H9 (cell line): ENCODE measurements around the gene DBF4. TPM values are rescaled to one million over a fixed set of nuclear protein-coding genes. Genes with fewer than 3 reads are reported as not detected.
A peak's percentile ranks its signal among the peaks of the same experiment; 100 is the strongest.

Source experiments
- DNase-seq: peaks from one replicate; pipeline ENCODE4 v3.0.0-alpha.2; 2017
- H2AFZ ChIP-seq: one replicate; pipeline ENCODE4 v1.6.1; 2013; ENCODE audit warnings: mild to moderate bottlenecking, low read length, control low read depth, moderate library complexity
- H2AK5ac ChIP-seq: 2 replicates; pipeline ENCODE4 v1.6.1; 2013; ENCODE audit warnings: low read length, control low read depth, mixed read lengths; ENCODE audit not compliant: insufficient read length
- H2BK120ac ChIP-seq: one replicate; pipeline ENCODE4 v1.6.1; 2013; ENCODE audit warnings: low read depth, mild to moderate bottlenecking, low read length, control low read depth, inconsistent platforms; ENCODE audit not compliant: poor library complexity, severe bottlenecking
- H2BK12ac ChIP-seq: 2 replicates; pipeline ENCODE4 v1.6.1; 2013; ENCODE audit warnings: low read length, control low read depth, mixed read lengths, low read depth; ENCODE audit not compliant: insufficient read length
- H2BK15ac ChIP-seq: 2 replicates; pipeline ENCODE4 v1.6.1; 2013; ENCODE audit warnings: low read depth, low read length, control low read depth
- H2BK20ac ChIP-seq: one replicate; pipeline ENCODE4 v1.6.1; 2013; ENCODE audit warnings: low read depth, mild to moderate bottlenecking, low read length, control low read depth, inconsistent platforms; ENCODE audit not compliant: poor library complexity, severe bottlenecking
- H2BK5ac ChIP-seq: 2 replicates; pipeline ENCODE4 v1.6.1; 2013; ENCODE audit warnings: low read length, control low read depth, mixed read lengths; ENCODE audit not compliant: insufficient read length
- H3K14ac ChIP-seq: 2 replicates; pipeline ENCODE4 v1.6.1; 2013; ENCODE audit warnings: low read length, control low read depth; ENCODE audit not compliant: insufficient read depth
- H3K18ac ChIP-seq: 2 replicates; pipeline ENCODE4 v1.6.1; 2013; ENCODE audit warnings: low read depth, mild to moderate bottlenecking, mixed read lengths, low read length, control low read depth; ENCODE audit not compliant: insufficient read length
- H3K23ac ChIP-seq: 2 replicates; pipeline ENCODE4 v1.6.1; 2013; ENCODE audit warnings: low read length, control low read depth, mixed read lengths, low read depth; ENCODE audit not compliant: insufficient read length
- H3K23me2 ChIP-seq: 2 replicates; pipeline ENCODE4 v1.6.1; 2013; ENCODE audit warnings: low read depth, mild to moderate bottlenecking, mixed read lengths, low read length, control low read depth; ENCODE audit not compliant: insufficient read length, poor library complexity, severe bottlenecking
- H3K27ac ChIP-seq: 2 replicates; pipeline ENCODE4 v1.5.1; 2013; ENCODE audit warnings: low read length, control low read depth, mixed read lengths, low read depth; ENCODE audit not compliant: insufficient read length
- H3K27me3 ChIP-seq: 2 replicates; pipeline ENCODE4 v1.6.1; 2013; ENCODE audit warnings: low read length, control low read depth, inconsistent platforms; ENCODE audit not compliant: insufficient read depth
- H3K4ac ChIP-seq: 2 replicates; pipeline ENCODE4 v1.6.1; 2013; ENCODE audit warnings: low read depth, mild to moderate bottlenecking, control low read depth, inconsistent platforms, low read length, moderate library complexity
- H3K4me1 ChIP-seq: 2 replicates; pipeline ENCODE4 v1.6.1; 2013; ENCODE audit warnings: low read length, control low read depth, inconsistent platforms; ENCODE audit not compliant: insufficient read depth
- H3K4me2 ChIP-seq: 2 replicates; pipeline ENCODE4 v1.6.1; 2013; ENCODE audit warnings: low read length, control low read depth, mixed read lengths; ENCODE audit not compliant: insufficient read length, insufficient read depth
- H3K56ac ChIP-seq: 2 replicates; pipeline ENCODE4 v1.6.1; 2013; ENCODE audit warnings: low read depth, mild to moderate bottlenecking, mixed read lengths, low read length, control low read depth; ENCODE audit not compliant: insufficient read length
- H3K79me1 ChIP-seq: 2 replicates; pipeline ENCODE4 v1.6.1; 2013; ENCODE audit warnings: low read depth, mild to moderate bottlenecking, moderate library complexity, low read length, control low read depth, inconsistent platforms; ENCODE audit not compliant: insufficient read depth, poor library complexity, severe bottlenecking
- H3K79me2 ChIP-seq: 2 replicates; pipeline ENCODE4 v1.6.1; 2013; ENCODE audit warnings: low read length, control low read depth, inconsistent platforms; ENCODE audit not compliant: insufficient read depth
- H3K9ac ChIP-seq: 2 replicates; pipeline ENCODE4 v1.6.1; 2013; ENCODE audit warnings: low read length, control low read depth, mixed read lengths; ENCODE audit not compliant: insufficient read length; ENCODE audit errors: extremely low read depth
- H3K9me3 ChIP-seq: one replicate; pipeline ENCODE4 v1.6.1; 2013; ENCODE audit warnings: low read depth, low read length, inconsistent platforms; ENCODE audit not compliant: control insufficient read depth
- H3T11ph ChIP-seq: one replicate; pipeline ENCODE4 v1.6.1; 2013; ENCODE audit warnings: mild to moderate bottlenecking, low read length, control low read depth, inconsistent platforms
- H4K20me1 ChIP-seq: one replicate; pipeline ENCODE4 v1.6.1; 2013; ENCODE audit not compliant: control insufficient read depth, insufficient read length, insufficient read depth
- H4K5ac ChIP-seq: 2 replicates; pipeline ENCODE4 v1.6.1; 2013; ENCODE audit warnings: low read depth, mild to moderate bottlenecking, mixed read lengths, low read length, control low read depth; ENCODE audit not compliant: insufficient read length
- H4K8ac ChIP-seq: replicated peaks from 2 replicates; pipeline ENCODE4 v1.6.1; 2013; ENCODE audit warnings: low read length, control low read depth, mixed read lengths, low read depth; ENCODE audit not compliant: insufficient read length
- H4K91ac ChIP-seq: 2 replicates; pipeline ENCODE4 v1.6.1; 2013; ENCODE audit warnings: low read depth, mild to moderate bottlenecking, moderate library complexity, mixed read lengths, low read length, control low read depth; ENCODE audit not compliant: insufficient read length
- H3K27ac Mint-ChIP-seq, 3 experiments: 2 replicates in 2 of 3; 3 replicates in 1 of 3; pipeline ENCODE4 v1.8.0; 2020 to 2021; ENCODE audit warnings: mixed read lengths in 3 of 3, mild to moderate bottlenecking in 1 of 3, moderate library complexity in 1 of 3
- H3K27me3 Mint-ChIP-seq: 2 replicates; pipeline ENCODE4 v1.8.0; 2021; ENCODE audit warnings: low read depth, mild to moderate bottlenecking, moderate library complexity, mixed read lengths
- H3K36me3 Mint-ChIP-seq, 3 experiments: 2 replicates in 2 of 3; 3 replicates in 1 of 3; pipeline ENCODE4 v1.8.0; 2020 to 2021; ENCODE audit warnings: low read depth in 3 of 3, mixed read lengths in 3 of 3; ENCODE audit not compliant: insufficient read depth in 1 of 3
- H3K4me1 Mint-ChIP-seq, 2 experiments: 2 replicates each; pipeline ENCODE4 v1.8.0; 2020; ENCODE audit warnings: mixed read lengths in 2 of 2
- H3K4me3 Mint-ChIP-seq, 2 experiments: 2 replicates in 1 of 2; 3 replicates in 1 of 2; pipeline ENCODE4 v1.8.0; 2020 to 2021; ENCODE audit warnings: mild to moderate bottlenecking in 2 of 2, mixed read lengths in 2 of 2, moderate library complexity in 1 of 2
- H3K9me3 Mint-ChIP-seq, 2 experiments: 2 replicates in 1 of 2; 3 replicates in 1 of 2; pipeline ENCODE4 v1.8.0; 2020; ENCODE audit warnings: mild to moderate bottlenecking in 2 of 2, mixed read lengths in 2 of 2, moderate library complexity in 1 of 2
- WGBS: extraction: QIAGEN DNeasy Blood & Tissue Kit; methylation state at CpG from one replicate; pipeline ENCODE4 v1.1.7; 2013; ENCODE audit warnings: missing lambda C conversion rate, low lambda C conversion rate, mixed read lengths; ENCODE audit not compliant: insufficient read length; ENCODE audit errors: extremely low coverage; 5-methylcytosine and 5-hydroxymethylcytosine counted together
- total RNA-seq: library from RNA; stranded (reverse); gene quantifications from 2 replicates; pipeline ENCODE4 v1.2.1, GENCODE V29; 2021
- TF ChIP-seq, protein P1 (sequence below): fragments of 200-600 bp; sonication (generic); conservative IDR thresholded peaks from 3 replicates; pipeline ENCODE4 v1.8.0; 2021; ENCODE audit warnings: antibody characterized with exemption, mild to moderate bottlenecking

Gene DBF4
- total RNA-seq, 1 experiment from 2014 or later = 75.9 TPM

- H3K23ac ChIP-seq = no peak overlapping the region
- H3K79me2 ChIP-seq = peaks cover 26% of the 10 kb centered on the region; the same call in 1 of the 2 replicates
- H2AFZ ChIP-seq = no peak overlapping the region
- H3K4me3 Mint-ChIP-seq = peak overlapping the region; percentile 94 to 99
- peak overlapping the region; percentile 95 for H3K4me2 ChIP-seq
- no peak overlapping the region for H3K4ac ChIP-seq
- H3K36me3 Mint-ChIP-seq = peaks cover 24 to 48% (median 30%) of the 10 kb centered on the region in 3 experiments
- H3K79me1 ChIP-seq = peaks cover 1% of the 10 kb centered on the region
- no peaks in the 10 kb centered on the region for H3K27me3 ChIP-seq
- H4K91ac ChIP-seq = no peak overlapping the region
- peaks cover 22 to 25% of the 10 kb centered on the region in 2 experiments for H3K4me1 Mint-ChIP-seq
- H3K27ac Mint-ChIP-seq = peak overlapping the region; percentile 9 to 99 (median 86); a peak in 6 of 7 replicates
- peak overlapping the region; percentile 49 for H3K27ac ChIP-seq
- no peaks in the 10 kb centered on the region for H4K20me1 ChIP-seq
- H3K14ac ChIP-seq = peak overlapping the region; percentile 54; the same call in 1 of the 2 replicates
- no peak overlapping the region for H2AK5ac ChIP-seq
- H2BK12ac ChIP-seq = no peak overlapping the region
- TF ChIP-seq, protein P1, sequence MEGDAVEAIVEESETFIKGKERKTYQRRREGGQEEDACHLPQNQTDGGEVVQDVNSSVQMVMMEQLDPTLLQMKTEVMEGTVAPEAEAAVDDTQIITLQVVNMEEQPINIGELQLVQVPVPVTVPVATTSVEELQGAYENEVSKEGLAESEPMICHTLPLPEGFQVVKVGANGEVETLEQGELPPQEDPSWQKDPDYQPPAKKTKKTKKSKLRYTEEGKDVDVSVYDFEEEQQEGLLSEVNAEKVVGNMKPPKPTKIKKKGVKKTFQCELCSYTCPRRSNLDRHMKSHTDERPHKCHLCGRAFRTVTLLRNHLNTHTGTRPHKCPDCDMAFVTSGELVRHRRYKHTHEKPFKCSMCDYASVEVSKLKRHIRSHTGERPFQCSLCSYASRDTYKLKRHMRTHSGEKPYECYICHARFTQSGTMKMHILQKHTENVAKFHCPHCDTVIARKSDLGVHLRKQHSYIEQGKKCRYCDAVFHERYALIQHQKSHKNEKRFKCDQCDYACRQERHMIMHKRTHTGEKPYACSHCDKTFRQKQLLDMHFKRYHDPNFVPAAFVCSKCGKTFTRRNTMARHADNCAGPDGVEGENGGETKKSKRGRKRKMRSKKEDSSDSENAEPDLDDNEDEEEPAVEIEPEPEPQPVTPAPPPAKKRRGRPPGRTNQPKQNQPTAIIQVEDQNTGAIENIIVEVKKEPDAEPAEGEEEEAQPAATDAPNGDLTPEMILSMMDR = no peak; the same call in 2 of the 3 replicates
- H3K56ac ChIP-seq = no peak overlapping the region
- H3K23me2 ChIP-seq = peaks cover 8% of the 10 kb centered on the region
- H4K5ac ChIP-seq = no peak overlapping the region
- peak overlapping the region; percentile 90 for H3K9ac ChIP-seq
- H3K4me1 ChIP-seq = no peaks in the 10 kb centered on the region
- no CpG with 5 or more reads among the region's 35 CpGs for WGBS
- H2BK5ac ChIP-seq = no peak overlapping the region
- no peak overlapping the region for H3K18ac ChIP-seq
- no peak overlapping the region for H2BK15ac ChIP-seq
- no peak overlapping the region for H2BK120ac ChIP-seq
- H3K9me3 Mint-ChIP-seq = peaks cover 13 to 19% of the 10 kb centered on the region in 2 experiments; a peak in 4 of 5 replicates
- H3K9me3 ChIP-seq = no peaks in the 10 kb centered on the region
- DNase-seq = no peak
- H2BK20ac ChIP-seq = no peak overlapping the region
- no peak overlapping the region for H3T11ph ChIP-seq
- no peaks in the 10 kb centered on the region; the same call in 1 of the 2 replicates for H3K27me3 Mint-ChIP-seq
- H4K8ac ChIP-seq = no peak overlapping the region
These were observed 898 bp upstream of the DBF4 start for GRCh38 chr7:87875151-87876039.
